GM21528 (cell line): Measurements from ENCODE around the gene NBAS.

Experiments
- ATAC-seq: cut with Tn5 transposase; IDR thresholded peaks from one replicate; pipeline ENCODE4 v1.9.1; 2021; ENCODE audit warnings: mild to moderate bottlenecking, moderate library complexity; ENCODE audit not compliant: unreplicated experiment, low FRiP score

NBAS gene

GRCh38 chr2:15377202-15377601 is 183.9 kb downstream of the NBAS start:
- ATAC-seq, result no peak

- ATAC-seq, result no peak
Measured at GRCh38 chr2:15372019-15372418, 189.1 kb downstream of the NBAS start.

DNA sequence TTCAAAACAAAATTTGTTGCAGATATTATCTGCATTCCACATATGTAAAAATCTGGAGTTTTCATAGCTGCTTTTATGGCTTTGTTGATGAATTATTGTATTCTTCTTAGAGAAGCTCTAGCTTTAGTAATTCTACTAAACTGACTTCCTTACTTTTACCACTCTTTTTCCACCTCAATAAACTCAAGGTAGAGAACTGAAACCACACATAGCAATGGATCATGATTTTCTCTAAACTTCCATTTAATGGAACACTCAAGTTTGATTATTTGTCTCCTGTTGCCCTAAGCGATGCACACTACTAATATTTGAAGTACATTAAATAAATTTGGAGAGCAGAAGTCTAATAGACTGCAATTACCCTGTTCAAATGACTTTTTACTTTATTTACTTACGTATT is 192.0 kb downstream of the NBAS start:
- ATAC-seq, result no peak

GRCh38 chr2:15367715-15368114 is 193.4 kb downstream of the NBAS start:
- peak; percentile 45 for ATAC-seq

- ATAC-seq, result no peak
Measured at GRCh38 chr2:15367205-15367604, 193.9 kb downstream of the NBAS start.

GRCh38 chr2:15365411-15365810 is 195.7 kb downstream of the NBAS start:
- no peak for ATAC-seq

GRCh38 chr2:15364561-15364960 is 196.6 kb downstream of the NBAS start:
- no peak for ATAC-seq

DNA sequence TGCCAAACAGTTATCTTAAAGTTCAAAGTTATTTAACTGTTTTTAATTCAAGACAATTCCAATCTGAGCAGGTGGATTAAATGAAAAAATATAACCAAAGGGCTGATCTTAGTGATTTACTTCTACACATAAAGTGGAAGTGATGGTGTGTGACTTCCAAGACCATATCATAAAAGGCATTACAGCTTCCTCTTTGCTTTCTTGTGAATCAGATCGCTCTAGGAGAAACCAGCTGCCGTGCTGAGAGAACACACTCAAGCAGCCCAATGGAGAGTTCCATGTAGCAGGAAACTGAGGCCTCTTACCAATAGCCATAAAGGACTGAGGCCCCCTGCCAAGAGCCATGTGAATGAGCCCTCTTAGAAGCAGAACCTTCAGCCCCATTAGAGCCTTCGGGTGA is 197.4 kb downstream of the NBAS start:
- no peak for ATAC-seq

DNA sequence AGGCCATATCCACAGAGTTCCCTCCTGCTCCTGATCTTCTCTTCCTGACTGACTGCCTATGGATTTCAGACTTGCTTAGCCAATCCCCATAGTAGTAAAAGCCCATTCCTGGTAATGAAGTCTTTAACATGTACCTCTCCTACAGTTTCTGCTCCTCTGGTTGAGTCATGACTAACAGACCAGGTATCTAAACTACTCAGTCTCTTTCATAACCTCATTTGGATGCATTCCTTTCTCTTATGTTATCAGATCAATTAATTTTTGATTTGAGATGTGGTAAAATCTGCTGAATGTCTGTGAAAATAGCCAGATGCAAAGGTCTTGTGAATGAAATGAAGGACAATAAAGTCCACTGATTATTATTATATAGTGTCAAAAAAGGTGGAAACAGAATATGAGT is 198.0 kb downstream of the NBAS start:
- no peak for ATAC-seq

GRCh38 chr2:15359716-15360531 is 201.2 kb downstream of the NBAS start:
- ATAC-seq, result no peak

DNA sequence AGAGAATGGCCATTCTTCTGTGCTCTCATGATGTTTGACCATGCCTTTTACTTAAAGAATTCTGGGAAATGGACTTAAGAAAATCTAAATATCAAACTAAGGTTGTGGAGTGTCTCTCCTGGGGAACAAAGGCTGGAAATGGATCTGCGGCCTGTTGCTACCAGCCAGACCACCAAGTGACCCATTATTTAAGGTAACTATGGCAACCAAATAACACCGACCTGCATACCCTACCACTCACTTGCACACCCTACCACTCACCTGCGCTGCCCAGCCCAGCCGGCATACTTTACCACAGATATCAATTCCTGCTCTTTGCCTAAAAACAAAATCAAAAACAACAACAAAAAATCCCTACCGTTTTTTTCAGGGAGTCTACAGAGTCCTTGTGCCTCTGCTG is 203.2 kb downstream of the NBAS start:
- ATAC-seq, result no peak

DNA sequence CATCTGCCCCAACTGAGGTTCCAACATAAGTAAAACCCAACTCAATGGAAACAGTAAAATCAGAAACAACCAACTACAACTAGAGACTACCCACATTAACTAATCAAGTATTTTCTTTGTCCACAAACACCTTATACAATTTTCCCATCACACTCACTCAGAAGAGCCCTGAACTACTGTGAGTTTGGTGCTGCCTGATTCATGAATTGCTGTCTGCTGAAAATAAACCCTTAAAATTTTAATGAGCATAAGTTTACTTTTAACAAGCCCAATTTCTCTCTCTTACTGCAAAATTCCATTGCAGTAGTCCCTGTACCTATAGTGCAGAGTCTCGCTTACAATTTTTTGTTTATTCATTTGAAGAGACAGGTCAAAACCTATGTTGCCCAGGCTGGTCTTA is 203.9 kb downstream of the NBAS start:
- no peak for ATAC-seq

- no peak for ATAC-seq
Measured at GRCh38 chr2:15355386-15355785, 205.7 kb downstream of the NBAS start.

- no peak for ATAC-seq
Measured at GRCh38 chr2:15354596-15355366, 206.4 kb downstream of the NBAS start.

- no peak for ATAC-seq
Measured at GRCh38 chr2:15352363-15352762, 208.8 kb downstream of the NBAS start.

GRCh38 chr2:15348636-15349035 is 212.5 kb downstream of the NBAS start:
- ATAC-seq, result no peak

DNA sequence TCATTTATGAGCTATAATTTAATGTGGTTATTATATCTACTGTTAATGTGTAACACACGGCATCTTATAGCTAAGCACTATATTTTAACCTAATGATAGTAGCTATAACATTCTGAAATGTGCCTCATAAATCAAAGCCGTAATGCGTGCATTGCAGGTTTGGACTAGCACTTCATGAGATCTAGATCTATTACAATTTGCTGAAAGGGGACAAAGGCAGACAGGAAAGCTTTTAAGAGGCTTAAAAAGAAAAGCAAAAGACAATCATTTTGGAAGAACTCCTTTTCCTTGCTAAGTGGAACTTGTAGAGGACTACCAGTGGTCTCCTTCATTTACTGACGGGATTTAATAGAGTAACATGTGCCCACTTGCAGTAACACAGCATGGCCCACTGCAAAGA is 213.1 kb downstream of the NBAS start:
- ATAC-seq, result no peak

DNA sequence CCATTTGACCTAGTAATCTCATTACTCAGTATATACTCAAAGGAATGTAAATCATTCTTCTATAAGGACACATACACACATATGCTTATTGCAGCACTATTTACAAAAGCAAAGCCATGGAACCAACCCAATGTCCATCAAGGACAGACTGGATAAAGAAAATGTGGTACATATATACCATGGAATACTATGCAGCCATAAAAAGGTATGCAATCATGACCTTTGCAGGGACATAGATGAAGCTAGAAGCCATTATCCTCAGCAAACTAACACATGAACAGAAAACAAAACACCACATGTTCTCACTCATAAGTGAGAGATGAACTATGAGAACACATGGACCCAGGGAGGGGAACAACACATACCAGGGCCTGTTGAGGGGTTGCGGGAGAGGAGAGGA is 214.5 kb downstream of the NBAS start:
- ATAC-seq, result no peak

DNA sequence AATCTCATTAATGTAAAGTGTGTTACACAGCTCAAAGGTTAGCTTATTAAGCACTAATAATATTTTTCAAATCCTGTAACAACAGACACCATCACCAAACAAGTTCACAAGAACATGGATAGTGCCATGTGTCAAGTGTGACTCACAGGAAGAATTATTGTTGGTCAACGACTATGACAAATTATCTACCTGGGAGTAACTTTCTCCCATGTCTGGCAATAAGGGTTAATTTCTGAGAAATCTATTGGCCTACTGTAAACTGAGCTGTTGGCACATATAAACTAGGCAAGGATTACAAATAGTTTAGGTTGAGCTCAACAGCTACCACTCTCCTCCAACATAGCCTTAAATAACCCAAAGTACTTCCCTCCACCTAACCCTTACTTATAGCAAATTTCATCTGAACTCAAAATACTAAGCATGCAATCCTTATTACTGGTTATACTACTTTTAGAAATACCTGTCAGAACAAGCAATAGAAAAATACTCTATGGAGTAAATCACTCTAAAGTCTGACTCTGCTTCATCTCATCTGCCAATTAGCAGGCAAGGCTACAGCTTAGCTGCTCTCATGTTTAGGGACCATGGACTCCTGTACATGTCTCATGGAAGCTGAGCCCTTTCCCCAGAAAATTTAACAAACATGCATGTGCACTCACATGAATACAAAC is 223.0 kb downstream of the NBAS start:
- ATAC-seq, result no peak

- ATAC-seq, result no peak
Measured at GRCh38 chr2:15334644-15335326, 226.3 kb downstream of the NBAS start.

DNA sequence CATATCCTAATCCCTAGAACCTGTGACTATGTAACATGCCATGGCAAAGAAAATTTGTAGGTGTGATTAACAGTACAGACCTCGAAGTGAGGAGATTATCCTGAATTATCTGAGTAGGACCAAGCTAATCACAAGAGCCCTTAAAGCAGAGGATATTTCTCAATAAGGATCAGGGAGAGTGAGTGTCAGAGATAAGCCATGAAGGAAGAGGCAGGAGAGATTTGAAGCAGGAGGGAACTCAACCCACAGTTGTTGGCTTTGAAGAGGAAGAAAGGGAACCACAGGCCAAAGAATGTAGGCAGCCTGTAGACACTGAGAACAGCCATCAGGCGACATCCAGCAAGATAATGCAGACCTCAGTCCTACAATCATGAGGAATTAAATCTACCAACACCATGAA is 229.3 kb downstream of the NBAS start:
- no peak for ATAC-seq
